GM23338 (cell line): ENCODE measurements around the gene ZMAT5. TPM values are rescaled to one million over a fixed set of nuclear protein-coding genes. Genes with fewer than 3 reads are reported as not detected.

ENCODE experiments used
- ATAC-seq: fragments of 200-7000 bp; cut with Tn5 transposase; 3 replicates; pipeline ENCODE4 v1.9.1; 2020
- DNase-seq: peaks from one replicate; pipeline ENCODE4 v3.0.0-alpha.2; 2015; ENCODE audit warnings: low spot score
- H2AFZ ChIP-seq: fragments of 200-600 bp; sonication (generic); 2 replicates; pipeline ENCODE4 v1.8.0; 2016; ENCODE audit warnings: antibody characterized with exemption, mild to moderate bottlenecking, moderate library complexity
- H3F3A ChIP-seq: fragments of 200-600 bp; sonication (generic); replicated peaks from 2 replicates; pipeline ENCODE4 v1.8.0; 2017; ENCODE audit warnings: antibody characterized with exemption, mixed run types, low read depth
- H3K27ac ChIP-seq: fragments of 200-600 bp; sonication (generic); 2 replicates; pipeline ENCODE4 v1.6.1; 2016; ENCODE audit warnings: low read depth
- H3K27me3 ChIP-seq: fragments of 200-600 bp; sonication (generic); 2 replicates; pipeline ENCODE4 v1.8.0; 2016; ENCODE audit warnings: mild to moderate bottlenecking, mixed run types, moderate library complexity; ENCODE audit not compliant: insufficient read depth
- H3K36me3 ChIP-seq: fragments of 200-600 bp; sonication (generic); 2 replicates; pipeline ENCODE4 v1.8.0; 2016; ENCODE audit warnings: mild to moderate bottlenecking; ENCODE audit not compliant: insufficient read depth
- H3K4me1 ChIP-seq: fragments of 200-600 bp; sonication (generic); 2 replicates; pipeline ENCODE4 v1.8.0; 2016; ENCODE audit warnings: mild to moderate bottlenecking, moderate library complexity; ENCODE audit not compliant: insufficient read depth
- H3K4me2 ChIP-seq: fragments of 200-600 bp; sonication (generic); 2 replicates; pipeline ENCODE4 v1.7.1; 2017; ENCODE audit warnings: mixed run types
- H3K4me3 ChIP-seq: fragments of 200-600 bp; sonication (generic); 2 replicates; pipeline ENCODE4 v1.6.1; 2016; ENCODE audit warnings: mixed run types
- H3K79me2 ChIP-seq: fragments of 200-600 bp; sonication (generic); replicated peaks from 2 replicates; pipeline ENCODE4 v1.8.0; 2017; ENCODE audit warnings: mild to moderate bottlenecking; ENCODE audit not compliant: insufficient read depth
- H3K9me2 ChIP-seq: fragments of 200-600 bp; sonication (generic); 2 replicates; pipeline ENCODE4 v1.8.0; 2017; ENCODE audit not compliant: insufficient read depth
- H4K20me1 ChIP-seq: fragments of 200-600 bp; sonication (generic); replicated peaks from 2 replicates; pipeline ENCODE4 v1.8.0; 2017; ENCODE audit warnings: mild to moderate bottlenecking; ENCODE audit not compliant: insufficient read depth
- H3K27ac Mint-ChIP-seq: 2 replicates; pipeline ENCODE4 v1.8.0; 2020; ENCODE audit warnings: inconsistent platforms, mild to moderate bottlenecking, moderate library complexity, mixed read lengths
- H3K27me3 Mint-ChIP-seq: 3 replicates; pipeline ENCODE4 v1.8.0; 2022; ENCODE audit warnings: low read depth, mild to moderate bottlenecking, moderate library complexity, mixed read lengths, inconsistent platforms; ENCODE audit not compliant: insufficient read depth, poor library complexity
- H3K36me3 Mint-ChIP-seq: 3 replicates; pipeline ENCODE4 v1.8.0; 2021; ENCODE audit warnings: low read depth, mild to moderate bottlenecking, inconsistent platforms, moderate library complexity, mixed read lengths
- H3K4me1 Mint-ChIP-seq: 3 replicates; pipeline ENCODE4 v1.8.0; 2020; ENCODE audit warnings: mild to moderate bottlenecking, inconsistent platforms, mixed read lengths
- H3K4me3 Mint-ChIP-seq: 3 replicates; pipeline ENCODE4 v1.8.0; 2021; ENCODE audit warnings: moderate library complexity, mild to moderate bottlenecking, inconsistent platforms, mixed read lengths
- H3K9me3 Mint-ChIP-seq: 3 replicates; pipeline ENCODE4 v1.8.0; 2020; ENCODE audit warnings: moderate library complexity, mild to moderate bottlenecking, inconsistent platforms, mixed read lengths
- CREB1 ChIP-seq: fragments of 250-450 bp; sonication (Bioruptor Pico); IDR thresholded peaks from 2 replicates; pipeline ENCODE4 v1.5.0; 2020; ENCODE audit warnings: low read depth, mild to moderate bottlenecking, moderate library complexity
- EZH2 ChIP-seq: fragments of 200-600 bp; sonication (generic); IDR thresholded peaks from one replicate; pipeline ENCODE4 v1.8.0; 2017; ENCODE audit warnings: antibody characterized with exemption, mild to moderate bottlenecking, low read depth; ENCODE audit not compliant: unreplicated experiment
- EZH2phosphoT487 ChIP-seq: fragments of 200-600 bp; sonication (generic); IDR thresholded peaks from one replicate; pipeline ENCODE4 v1.8.1; 2018; ENCODE audit warnings: antibody characterized with exemption; ENCODE audit not compliant: unreplicated experiment
- JUNB ChIP-seq: IDR thresholded peaks from one replicate; pipeline ENCODE4 v1.6.1; 2016; ENCODE audit warnings: antibody characterized with exemption; ENCODE audit not compliant: unreplicated experiment
- NANOG ChIP-seq: IDR thresholded peaks from 2 replicates; pipeline ENCODE4 v1.6.1; 2016; ENCODE audit warnings: antibody characterized with exemption, borderline replicate concordance
- POLR2AphosphoS5 ChIP-seq: IDR thresholded peaks from 2 replicates; pipeline ENCODE4 v1.6.1; 2016; ENCODE audit warnings: antibody characterized with exemption, low read depth
- STAT1 ChIP-seq: IDR thresholded peaks from one replicate; pipeline ENCODE4 v1.6.1; 2016; ENCODE audit warnings: antibody characterized with exemption; ENCODE audit not compliant: unreplicated experiment
- ZNF114 ChIP-seq: fragments of 250-450 bp; sonication (Bioruptor Pico); IDR thresholded peaks from 2 replicates; pipeline ENCODE4 v1.5.0; 2020; ENCODE audit warnings: mild to moderate bottlenecking, moderate library complexity
- ZNF331 ChIP-seq: fragments of 250-450 bp; sonication (Bioruptor Pico); IDR thresholded peaks from 2 replicates; pipeline ENCODE4 v1.5.0; 2020; ENCODE audit warnings: low read depth, mild to moderate bottlenecking, moderate library complexity
- polyA plus RNA-seq: library from polyadenylated mRNA; unstranded; fragments of >200 nt; fragmentation: Nextera tagmentation; extraction: Ambion mirVana; gene quantifications from 2 replicates; pipeline ENCODE4 v1.2.1, GENCODE V29; 2016
- total RNA-seq: library from RNA; depleted of rRNA; stranded (reverse); fragments of >200 nt; shearing (Covaris generic); gene quantifications from 2 replicates; pipeline ENCODE4 v1.2.3, GENCODE V29; 2014
- TF ChIP-seq, protein P1 (sequence below): IDR thresholded peaks from one replicate; pipeline ENCODE4 v1.6.1; 2018; ENCODE audit warnings: antibody characterized with exemption; ENCODE audit not compliant: unreplicated experiment
- TF ChIP-seq, protein P2 (sequence below): fragments of 250-450 bp; sonication (Bioruptor Pico); IDR thresholded peaks from 2 replicates; pipeline ENCODE4 v1.5.0; 2020; ENCODE audit warnings: mild to moderate bottlenecking, moderate library complexity
- TF ChIP-seq, protein P3 (sequence below), 2 experiments: fragments of 200-600 bp in 1 of 2; sonication (generic) in 1 of 2; conservative IDR thresholded peaks; 2 replicates each; pipeline versions ENCODE4 v1.5.1 to v1.6.1; 2016 to 2017; ENCODE audit warnings: antibody characterized with exemption in 2 of 2, low read depth in 2 of 2, mild to moderate bottlenecking in 2 of 2, moderate library complexity in 1 of 2
- TF ChIP-seq, protein P4 (sequence below): IDR thresholded peaks from 2 replicates; pipeline ENCODE4 v1.6.1; 2016; ENCODE audit warnings: antibody characterized with exemption

Gene ZMAT5
- total and polyA plus RNA-seq, 2 experiments from 2014 or later: 14.6 to 25.4 TPM

DNA sequence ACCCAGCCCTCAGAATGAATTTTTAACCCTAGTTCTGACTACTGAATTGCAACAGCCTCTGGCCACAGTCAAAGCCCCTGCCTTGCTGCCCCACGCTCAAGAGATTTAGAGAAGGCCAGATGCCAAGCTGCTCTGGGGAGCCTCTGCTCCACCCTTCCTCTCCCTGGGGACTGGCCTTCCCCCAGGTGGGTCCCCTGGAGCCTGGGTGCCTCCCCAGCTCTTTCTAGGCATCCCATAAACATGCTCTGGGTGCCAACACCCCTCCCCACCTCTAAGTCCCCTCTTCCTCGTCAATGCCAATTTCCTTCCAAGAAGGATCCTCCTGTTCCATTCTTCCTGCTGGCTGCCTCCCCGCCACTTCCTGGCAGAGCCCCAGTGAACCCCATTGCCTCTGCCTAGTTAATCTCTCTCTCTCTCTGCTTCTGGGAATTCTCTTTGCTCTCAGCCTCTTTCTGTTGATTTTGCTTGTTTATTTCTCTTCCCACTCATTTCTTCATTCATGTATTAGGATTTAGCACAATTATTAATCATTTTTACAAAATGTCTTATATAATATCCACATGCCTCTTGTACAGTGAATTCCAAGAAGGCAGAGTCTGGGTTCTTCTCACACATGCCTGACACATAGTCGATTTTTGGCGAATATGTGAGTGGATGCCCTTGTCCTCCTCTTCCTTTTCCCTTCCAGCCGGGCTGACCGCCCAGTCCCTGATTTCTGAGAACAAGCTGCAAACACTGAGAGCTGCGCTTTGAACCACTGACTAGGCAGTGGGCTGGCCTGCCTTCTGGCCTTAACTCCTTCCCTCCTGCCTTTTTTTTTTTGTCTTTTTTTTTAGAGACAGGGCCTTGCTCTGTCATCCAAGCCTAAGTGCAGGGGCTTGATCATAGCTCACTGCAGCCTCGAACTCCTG lies 17.9 kb upstream of the ZMAT5 start:
- H3K4me3 ChIP-seq: no peak overlapping the region
- no peaks in the 10 kb centered on the region for H3K27me3 ChIP-seq
- Mint-ChIP-seq H3K4me3 (no peak overlapping the region), H3K36me3 (peaks cover 8% of the 10 kb centered on the region; the same call in 2 of the 3 replicates), H3K27me3 (peaks cover 7% of the 10 kb centered on the region), H3K9me3 (no peaks in the 10 kb centered on the region), H3K27ac (no peak overlapping the region), H3K4me1 (peaks cover 16% of the 10 kb centered on the region)
- H3F3A ChIP-seq: no peaks in the 10 kb centered on the region
- no peaks in the 10 kb centered on the region for H3K9me2 ChIP-seq
- no peak for TF ChIP-seq STAT1
- no peak for TF ChIP-seq ZNF331
- TF ChIP-seq EZH2phosphoT487: no peak
- TF ChIP-seq, protein P1, sequence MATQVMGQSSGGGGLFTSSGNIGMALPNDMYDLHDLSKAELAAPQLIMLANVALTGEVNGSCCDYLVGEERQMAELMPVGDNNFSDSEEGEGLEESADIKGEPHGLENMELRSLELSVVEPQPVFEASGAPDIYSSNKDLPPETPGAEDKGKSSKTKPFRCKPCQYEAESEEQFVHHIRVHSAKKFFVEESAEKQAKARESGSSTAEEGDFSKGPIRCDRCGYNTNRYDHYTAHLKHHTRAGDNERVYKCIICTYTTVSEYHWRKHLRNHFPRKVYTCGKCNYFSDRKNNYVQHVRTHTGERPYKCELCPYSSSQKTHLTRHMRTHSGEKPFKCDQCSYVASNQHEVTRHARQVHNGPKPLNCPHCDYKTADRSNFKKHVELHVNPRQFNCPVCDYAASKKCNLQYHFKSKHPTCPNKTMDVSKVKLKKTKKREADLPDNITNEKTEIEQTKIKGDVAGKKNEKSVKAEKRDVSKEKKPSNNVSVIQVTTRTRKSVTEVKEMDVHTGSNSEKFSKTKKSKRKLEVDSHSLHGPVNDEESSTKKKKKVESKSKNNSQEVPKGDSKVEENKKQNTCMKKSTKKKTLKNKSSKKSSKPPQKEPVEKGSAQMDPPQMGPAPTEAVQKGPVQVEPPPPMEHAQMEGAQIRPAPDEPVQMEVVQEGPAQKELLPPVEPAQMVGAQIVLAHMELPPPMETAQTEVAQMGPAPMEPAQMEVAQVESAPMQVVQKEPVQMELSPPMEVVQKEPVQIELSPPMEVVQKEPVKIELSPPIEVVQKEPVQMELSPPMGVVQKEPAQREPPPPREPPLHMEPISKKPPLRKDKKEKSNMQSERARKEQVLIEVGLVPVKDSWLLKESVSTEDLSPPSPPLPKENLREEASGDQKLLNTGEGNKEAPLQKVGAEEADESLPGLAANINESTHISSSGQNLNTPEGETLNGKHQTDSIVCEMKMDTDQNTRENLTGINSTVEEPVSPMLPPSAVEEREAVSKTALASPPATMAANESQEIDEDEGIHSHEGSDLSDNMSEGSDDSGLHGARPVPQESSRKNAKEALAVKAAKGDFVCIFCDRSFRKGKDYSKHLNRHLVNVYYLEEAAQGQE: no peak
- TF ChIP-seq, protein P2, sequence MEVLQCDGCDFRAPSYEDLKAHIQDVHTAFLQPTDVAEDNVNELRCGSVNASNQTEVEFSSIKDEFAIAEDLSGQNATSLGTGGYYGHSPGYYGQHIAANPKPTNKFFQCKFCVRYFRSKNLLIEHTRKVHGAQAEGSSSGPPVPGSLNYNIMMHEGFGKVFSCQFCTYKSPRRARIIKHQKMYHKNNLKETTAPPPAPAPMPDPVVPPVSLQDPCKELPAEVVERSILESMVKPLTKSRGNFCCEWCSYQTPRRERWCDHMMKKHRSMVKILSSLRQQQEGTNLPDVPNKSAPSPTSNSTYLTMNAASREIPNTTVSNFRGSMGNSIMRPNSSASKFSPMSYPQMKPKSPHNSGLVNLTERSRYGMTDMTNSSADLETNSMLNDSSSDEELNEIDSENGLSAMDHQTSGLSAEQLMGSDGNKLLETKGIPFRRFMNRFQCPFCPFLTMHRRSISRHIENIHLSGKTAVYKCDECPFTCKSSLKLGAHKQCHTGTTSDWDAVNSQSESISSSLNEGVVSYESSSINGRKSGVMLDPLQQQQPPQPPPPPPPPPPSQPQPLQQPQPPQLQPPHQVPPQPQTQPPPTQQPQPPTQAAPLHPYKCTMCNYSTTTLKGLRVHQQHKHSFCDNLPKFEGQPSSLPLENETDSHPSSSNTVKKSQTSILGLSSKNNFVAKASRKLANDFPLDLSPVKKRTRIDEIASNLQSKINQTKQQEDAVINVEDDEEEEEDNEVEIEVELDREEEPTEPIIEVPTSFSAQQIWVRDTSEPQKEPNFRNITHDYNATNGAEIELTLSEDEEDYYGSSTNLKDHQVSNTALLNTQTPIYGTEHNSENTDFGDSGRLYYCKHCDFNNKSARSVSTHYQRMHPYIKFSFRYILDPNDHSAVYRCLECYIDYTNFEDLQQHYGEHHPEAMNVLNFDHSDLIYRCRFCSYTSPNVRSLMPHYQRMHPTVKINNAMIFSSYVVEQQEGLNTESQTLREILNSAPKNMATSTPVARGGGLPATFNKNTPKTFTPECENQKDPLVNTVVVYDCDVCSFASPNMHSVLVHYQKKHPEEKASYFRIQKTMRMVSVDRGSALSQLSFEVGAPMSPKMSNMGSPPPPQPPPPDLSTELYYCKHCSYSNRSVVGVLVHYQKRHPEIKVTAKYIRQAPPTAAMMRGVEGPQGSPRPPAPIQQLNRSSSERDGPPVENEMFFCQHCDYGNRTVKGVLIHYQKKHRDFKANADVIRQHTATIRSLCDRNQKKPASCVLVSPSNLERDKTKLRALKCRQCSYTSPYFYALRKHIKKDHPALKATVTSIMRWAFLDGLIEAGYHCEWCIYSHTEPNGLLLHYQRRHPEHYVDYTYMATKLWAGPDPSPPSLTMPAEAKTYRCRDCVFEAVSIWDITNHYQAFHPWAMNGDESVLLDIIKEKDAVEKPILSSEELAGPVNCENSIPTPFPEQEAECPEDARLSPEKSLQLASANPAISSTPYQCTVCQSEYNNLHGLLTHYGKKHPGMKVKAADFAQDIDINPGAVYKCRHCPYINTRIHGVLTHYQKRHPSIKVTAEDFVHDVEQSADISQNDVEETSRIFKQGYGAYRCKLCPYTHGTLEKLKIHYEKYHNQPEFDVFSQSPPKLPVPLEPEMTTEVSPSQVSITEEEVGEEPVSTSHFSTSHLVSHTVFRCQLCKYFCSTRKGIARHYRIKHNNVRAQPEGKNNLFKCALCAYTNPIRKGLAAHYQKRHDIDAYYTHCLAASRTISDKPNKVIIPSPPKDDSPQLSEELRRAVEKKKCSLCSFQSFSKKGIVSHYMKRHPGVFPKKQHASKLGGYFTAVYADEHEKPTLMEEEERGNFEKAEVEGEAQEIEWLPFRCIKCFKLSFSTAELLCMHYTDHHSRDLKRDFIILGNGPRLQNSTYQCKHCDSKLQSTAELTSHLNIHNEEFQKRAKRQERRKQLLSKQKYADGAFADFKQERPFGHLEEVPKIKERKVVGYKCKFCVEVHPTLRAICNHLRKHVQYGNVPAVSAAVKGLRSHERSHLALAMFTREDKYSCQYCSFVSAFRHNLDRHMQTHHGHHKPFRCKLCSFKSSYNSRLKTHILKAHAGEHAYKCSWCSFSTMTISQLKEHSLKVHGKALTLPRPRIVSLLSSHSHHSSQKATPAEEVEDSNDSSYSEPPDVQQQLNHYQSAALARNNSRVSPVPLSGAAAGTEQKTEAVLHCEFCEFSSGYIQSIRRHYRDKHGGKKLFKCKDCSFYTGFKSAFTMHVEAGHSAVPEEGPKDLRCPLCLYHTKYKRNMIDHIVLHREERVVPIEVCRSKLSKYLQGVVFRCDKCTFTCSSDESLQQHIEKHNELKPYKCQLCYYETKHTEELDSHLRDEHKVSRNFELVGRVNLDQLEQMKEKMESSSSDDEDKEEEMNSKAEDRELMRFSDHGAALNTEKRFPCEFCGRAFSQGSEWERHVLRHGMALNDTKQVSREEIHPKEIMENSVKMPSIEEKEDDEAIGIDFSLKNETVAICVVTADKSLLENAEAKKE: no peak
- TF ChIP-seq, protein P3, sequence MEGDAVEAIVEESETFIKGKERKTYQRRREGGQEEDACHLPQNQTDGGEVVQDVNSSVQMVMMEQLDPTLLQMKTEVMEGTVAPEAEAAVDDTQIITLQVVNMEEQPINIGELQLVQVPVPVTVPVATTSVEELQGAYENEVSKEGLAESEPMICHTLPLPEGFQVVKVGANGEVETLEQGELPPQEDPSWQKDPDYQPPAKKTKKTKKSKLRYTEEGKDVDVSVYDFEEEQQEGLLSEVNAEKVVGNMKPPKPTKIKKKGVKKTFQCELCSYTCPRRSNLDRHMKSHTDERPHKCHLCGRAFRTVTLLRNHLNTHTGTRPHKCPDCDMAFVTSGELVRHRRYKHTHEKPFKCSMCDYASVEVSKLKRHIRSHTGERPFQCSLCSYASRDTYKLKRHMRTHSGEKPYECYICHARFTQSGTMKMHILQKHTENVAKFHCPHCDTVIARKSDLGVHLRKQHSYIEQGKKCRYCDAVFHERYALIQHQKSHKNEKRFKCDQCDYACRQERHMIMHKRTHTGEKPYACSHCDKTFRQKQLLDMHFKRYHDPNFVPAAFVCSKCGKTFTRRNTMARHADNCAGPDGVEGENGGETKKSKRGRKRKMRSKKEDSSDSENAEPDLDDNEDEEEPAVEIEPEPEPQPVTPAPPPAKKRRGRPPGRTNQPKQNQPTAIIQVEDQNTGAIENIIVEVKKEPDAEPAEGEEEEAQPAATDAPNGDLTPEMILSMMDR (conservative IDR thresholded peaks at IDR 0.05; ENCODE audit: low read depth in 2 of 2): no peak
- no peak for TF ChIP-seq ZNF114
- TF ChIP-seq NANOG: no peak
- TF ChIP-seq, protein P4, sequence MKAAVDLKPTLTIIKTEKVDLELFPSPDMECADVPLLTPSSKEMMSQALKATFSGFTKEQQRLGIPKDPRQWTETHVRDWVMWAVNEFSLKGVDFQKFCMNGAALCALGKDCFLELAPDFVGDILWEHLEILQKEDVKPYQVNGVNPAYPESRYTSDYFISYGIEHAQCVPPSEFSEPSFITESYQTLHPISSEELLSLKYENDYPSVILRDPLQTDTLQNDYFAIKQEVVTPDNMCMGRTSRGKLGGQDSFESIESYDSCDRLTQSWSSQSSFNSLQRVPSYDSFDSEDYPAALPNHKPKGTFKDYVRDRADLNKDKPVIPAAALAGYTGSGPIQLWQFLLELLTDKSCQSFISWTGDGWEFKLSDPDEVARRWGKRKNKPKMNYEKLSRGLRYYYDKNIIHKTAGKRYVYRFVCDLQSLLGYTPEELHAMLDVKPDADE: no peak
- no peak for TF ChIP-seq CREB1 (CRISPR knock-in tag)
- no peak for TF ChIP-seq EZH2
- TF ChIP-seq JUNB: no peak
- no peak for TF ChIP-seq POLR2AphosphoS5
- no peaks in the 10 kb centered on the region for H3K36me3 ChIP-seq
- H3K79me2 ChIP-seq: no peaks in the 10 kb centered on the region
- no peak for ATAC-seq
- no peak overlapping the region for H3K27ac ChIP-seq
- H3K4me2 ChIP-seq: no peak overlapping the region
- H4K20me1 ChIP-seq: no peaks in the 10 kb centered on the region
- H2AFZ ChIP-seq: no peak overlapping the region
- no peaks in the 10 kb centered on the region for H3K4me1 ChIP-seq
- DNase-seq: no peak
